Measurements from ENCODE around the gene MPPED1.

MPPED1 gene

DNA sequence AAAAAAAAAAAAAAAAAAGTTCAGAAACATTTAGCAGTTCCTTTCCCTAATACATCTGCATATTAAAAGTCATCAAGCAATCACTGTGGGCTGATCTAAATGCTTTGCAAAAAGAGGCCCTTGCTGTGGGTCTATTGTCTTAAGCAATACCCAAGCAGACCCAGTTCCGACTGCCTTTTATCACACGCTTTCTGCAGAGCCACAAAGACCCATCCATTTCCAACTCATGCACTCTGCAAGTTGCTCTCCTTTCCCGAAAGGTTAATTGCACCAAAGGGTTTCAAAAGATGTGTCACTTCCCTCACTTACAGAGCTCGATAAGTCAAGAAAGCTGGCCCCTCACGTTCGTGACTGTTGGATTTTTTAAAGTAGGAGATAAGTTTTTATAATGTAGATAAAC is 138.9 kb downstream of the MPPED1 start:
- no peak for DNase-seq

GRCh38 chr22:43553451-43554258 is 141.8 kb downstream of the MPPED1 start:
- no peak for DNase-seq

DNA sequence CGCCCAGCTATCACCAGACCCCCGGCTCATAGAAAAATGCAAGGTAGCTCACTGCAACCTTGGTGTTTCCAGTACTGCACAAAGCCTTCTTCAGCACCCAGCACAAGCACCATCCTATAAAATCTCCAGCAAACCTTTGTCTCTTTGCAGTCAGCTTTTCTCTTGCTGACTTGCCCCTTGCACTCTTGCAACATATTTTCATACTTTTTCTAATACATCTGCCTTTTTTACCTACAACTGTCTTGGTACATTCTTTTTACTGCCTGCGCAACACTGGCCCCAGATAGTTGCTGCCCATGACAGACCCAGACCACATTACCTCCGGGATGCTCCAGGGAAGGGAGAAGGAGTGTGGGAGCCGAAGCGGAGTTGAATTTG is 142.4 kb downstream of the MPPED1 start:
- no peak for DNase-seq

- no peak for DNase-seq
Measured at GRCh38 chr22:43554694-43555365, 143.0 kb downstream of the MPPED1 start.

- no peak for DNase-seq
Measured at GRCh38 chr22:43555561-43556515, 144.0 kb downstream of the MPPED1 start.
